AG08395 (cell line): ENCODE measurements around the gene TBC1D14.

Source experiments
- DNase-seq: peaks from one replicate; pipeline ENCODE4 v3.0.0; 2012; ENCODE audit warnings: mixed read lengths, low spot score

TBC1D14 gene

GRCh38 chr4:6929812-6930464 lies 20.3 kb downstream of the TBC1D14 start:
- DNase-seq = no peak

- DNase-seq = no peak
Measured at GRCh38 chr4:6932475-6932874, 22.8 kb downstream of the TBC1D14 start.

GRCh38 chr4:6932918-6933317 lies 23.3 kb downstream of the TBC1D14 start:
- DNase-seq = no peak

- no peak for DNase-seq
Measured at GRCh38 chr4:6933691-6934430, 24.2 kb downstream of the TBC1D14 start.

GRCh38 chr4:6935965-6936364 lies 26.3 kb downstream of the TBC1D14 start:
- no peak for DNase-seq

GRCh38 chr4:6937201-6937600 lies 27.6 kb downstream of the TBC1D14 start:
- no peak for DNase-seq

- DNase-seq = no peak
Measured at GRCh38 chr4:6937754-6938153, 28.1 kb downstream of the TBC1D14 start.

GRCh38 chr4:6938237-6938636 lies 28.6 kb downstream of the TBC1D14 start:
- DNase-seq = no peak

- DNase-seq = no peak
Measured at GRCh38 chr4:6938647-6939271, 29.1 kb downstream of the TBC1D14 start.

- DNase-seq = no peak
Measured at GRCh38 chr4:6939761-6940743, 30.4 kb downstream of the TBC1D14 start.

GRCh38 chr4:6940744-6941137 lies 31.1 kb downstream of the TBC1D14 start:
- no peak for DNase-seq

GRCh38 chr4:6941796-6942195 lies 32.2 kb downstream of the TBC1D14 start:
- DNase-seq = no peak

- peak; percentile 96 for DNase-seq
Measured at GRCh38 chr4:6942238-6942800, 32.7 kb downstream of the TBC1D14 start.

GRCh38 chr4:6943012-6943884 lies 33.6 kb downstream of the TBC1D14 start:
- no peak for DNase-seq

GRCh38 chr4:6943885-6944225 lies 34.2 kb downstream of the TBC1D14 start:
- DNase-seq = no peak

- DNase-seq = no peak
Measured at GRCh38 chr4:6944301-6945051, 34.9 kb downstream of the TBC1D14 start.

GRCh38 chr4:6945052-6945409 lies 35.4 kb downstream of the TBC1D14 start:
- DNase-seq = no peak

GRCh38 chr4:6946497-6946896 lies 36.9 kb downstream of the TBC1D14 start:
- DNase-seq = no peak

- no peak for DNase-seq
Measured at GRCh38 chr4:6948134-6948460, 38.5 kb downstream of the TBC1D14 start.

- DNase-seq = no peak
Measured at GRCh38 chr4:6951880-6952381, 42.3 kb downstream of the TBC1D14 start.
